ENCODE results near the gene UNC93A. TPM values are rescaled to one million over a fixed set of nuclear protein-coding genes. Genes with fewer than 3 reads are reported as not detected.

The UNC93A gene
- total and polyA plus RNA-seq, 2 donors (not counting 1 experiment from before 2014, with no cell fraction given), result not detected

GRCh38 chr6:167328086-167328485 is 37.0 kb downstream of the UNC93A start:
- ATAC-seq (ENCODE audit: low read depth), result no peak
- Histone ChIP-seq H3K9ac (ENCODE audit: low read length) (no peak overlapping the region), H3K9me3 (ENCODE audit: control extremely low read depth in 1 of 3, control insufficient read depth in 2 of 3, insufficient read depth in 1 of 3, low read length in 2 of 3) (no peaks in the 10 kb centered on the region), H3K79me2 (ENCODE audit: control insufficient read depth, insufficient read depth, low read length) (no peaks in the 10 kb centered on the region), H3K27ac (ENCODE audit: low read length in 2 of 2) (no peak overlapping the region), H3K27me3 (replicated peaks in 1 of 4; ENCODE audit: control extremely low read depth in 1 of 4, control insufficient read depth in 3 of 4, insufficient read depth in 4 of 4, low read length in 3 of 4) (peaks cover 0 to 4% (median 0%) of the 10 kb centered on the region in 4 experiments), H3K4me1 (ENCODE audit: control insufficient read depth in 2 of 2, insufficient read depth in 2 of 2, low read length in 2 of 2) (no peaks in the 10 kb centered on the region), H4K20me1 (ENCODE audit: control insufficient read depth, insufficient read depth, low read length, poor library complexity, severe bottlenecking) (no peaks in the 10 kb centered on the region), H3K4me2 (replicated peaks; ENCODE audit: low read depth, low read length, poor library complexity, severe bottlenecking) (no peak overlapping the region), H3K4me3 (ENCODE audit: control extremely low read depth in 1 of 5, extremely low read depth in 1 of 5, insufficient read depth in 1 of 5, low read depth in 2 of 5, low read length in 4 of 5) (no peak overlapping the region), H3K36me3 (replicated peaks in 1 of 2; ENCODE audit: control extremely low read depth in 1 of 2, control insufficient read depth in 1 of 2, extremely low read depth in 1 of 2, insufficient read depth in 2 of 2, low read length in 1 of 2) (no peaks in the 10 kb centered on the region), H2AFZ (ENCODE audit: insufficient read depth, low read depth, low read length, poor library complexity, severe bottlenecking) (no peak overlapping the region)
- WGBS (ENCODE audit: insufficient coverage), result 100% methylated on average over 1 of the region's 5 CpGs
- Mint-ChIP-seq H3K9me3 (ENCODE audit: insufficient read depth) (no peaks in the 10 kb centered on the region), H3K4me3 (no peak overlapping the region), H3K27me3 (peaks cover 23% of the 10 kb centered on the region), H3K27ac (no peak overlapping the region), H3K4me1 (peaks cover 2% of the 10 kb centered on the region)
- TF ChIP-seq, protein P1, sequence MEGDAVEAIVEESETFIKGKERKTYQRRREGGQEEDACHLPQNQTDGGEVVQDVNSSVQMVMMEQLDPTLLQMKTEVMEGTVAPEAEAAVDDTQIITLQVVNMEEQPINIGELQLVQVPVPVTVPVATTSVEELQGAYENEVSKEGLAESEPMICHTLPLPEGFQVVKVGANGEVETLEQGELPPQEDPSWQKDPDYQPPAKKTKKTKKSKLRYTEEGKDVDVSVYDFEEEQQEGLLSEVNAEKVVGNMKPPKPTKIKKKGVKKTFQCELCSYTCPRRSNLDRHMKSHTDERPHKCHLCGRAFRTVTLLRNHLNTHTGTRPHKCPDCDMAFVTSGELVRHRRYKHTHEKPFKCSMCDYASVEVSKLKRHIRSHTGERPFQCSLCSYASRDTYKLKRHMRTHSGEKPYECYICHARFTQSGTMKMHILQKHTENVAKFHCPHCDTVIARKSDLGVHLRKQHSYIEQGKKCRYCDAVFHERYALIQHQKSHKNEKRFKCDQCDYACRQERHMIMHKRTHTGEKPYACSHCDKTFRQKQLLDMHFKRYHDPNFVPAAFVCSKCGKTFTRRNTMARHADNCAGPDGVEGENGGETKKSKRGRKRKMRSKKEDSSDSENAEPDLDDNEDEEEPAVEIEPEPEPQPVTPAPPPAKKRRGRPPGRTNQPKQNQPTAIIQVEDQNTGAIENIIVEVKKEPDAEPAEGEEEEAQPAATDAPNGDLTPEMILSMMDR (IDR thresholded peaks at IDR 0.05), result no peak
- TF ChIP-seq EZH2 (IDR thresholded peaks at IDR 0.05; ENCODE audit: borderline replicate concordance, insufficient read depth, low read depth, low read length, poor library complexity, severe bottlenecking), result no peak
- CTCF ChIA-PET, result no interaction called here
- POLR2A ChIA-PET, result no interaction called here
- no peak for DNase-seq
- intact Hi-C loops (cut with micrococcal nuclease), result no loop called here

DNA sequence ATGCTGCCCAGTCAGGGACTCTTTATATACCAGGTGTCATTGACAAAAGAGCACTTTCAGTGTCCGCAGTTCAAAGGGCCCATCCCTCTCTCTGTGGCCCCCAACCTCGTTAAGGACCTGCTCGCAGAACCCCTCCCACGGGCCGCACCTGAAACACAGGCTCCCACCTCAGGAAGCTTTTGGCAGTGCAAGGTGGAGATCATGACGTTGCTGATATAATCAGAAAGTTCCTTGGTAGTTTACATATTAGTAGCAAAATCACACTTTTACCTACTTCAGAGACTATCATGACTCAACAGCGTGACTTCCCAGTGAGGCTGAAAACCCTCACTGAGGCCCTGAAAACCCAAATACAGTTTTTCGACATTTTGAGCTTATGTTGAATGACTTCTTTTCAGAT is 37.9 kb downstream of the UNC93A start:
- WGBS (ENCODE audit: insufficient coverage), result 100% methylated on average over 2 of the region's 8 CpGs
- POLR2A ChIA-PET, result no interaction called here
- peaks cover 18% of the 10 kb centered on the region for H3K27me3 Mint-ChIP-seq
- H3K4me3 ChIP-seq (ENCODE audit: control extremely low read depth in 1 of 5, extremely low read depth in 1 of 5, insufficient read depth in 1 of 5, low read depth in 2 of 5, low read length in 4 of 5), result no peak overlapping the region
- H3K27ac Mint-ChIP-seq, result no peak overlapping the region
- no peaks in the 10 kb centered on the region for H3K4me1 ChIP-seq (ENCODE audit: control insufficient read depth in 2 of 2, insufficient read depth in 2 of 2, low read length in 2 of 2)
- H3K79me2 ChIP-seq (ENCODE audit: control insufficient read depth, insufficient read depth, low read length), result no peaks in the 10 kb centered on the region
- no peaks in the 10 kb centered on the region for H3K9me3 Mint-ChIP-seq (ENCODE audit: insufficient read depth)
- H3K9me3 ChIP-seq (ENCODE audit: control extremely low read depth in 1 of 3, control insufficient read depth in 2 of 3, insufficient read depth in 1 of 3, low read length in 2 of 3), result no peaks in the 10 kb centered on the region
- H3K36me3 ChIP-seq (replicated peaks in 1 of 2; ENCODE audit: control extremely low read depth in 1 of 2, control insufficient read depth in 1 of 2, extremely low read depth in 1 of 2, insufficient read depth in 2 of 2, low read length in 1 of 2), result no peaks in the 10 kb centered on the region
- H3K27me3 ChIP-seq (replicated peaks in 1 of 4; ENCODE audit: control extremely low read depth in 1 of 4, control insufficient read depth in 3 of 4, insufficient read depth in 4 of 4, low read length in 3 of 4), result peaks cover 0 to 4% (median 0%) of the 10 kb centered on the region in 4 experiments
- no peak overlapping the region for H3K9ac ChIP-seq (ENCODE audit: low read length)
- ATAC-seq (ENCODE audit: low read depth) (no peak), DNase-seq (no peak)
- TF ChIP-seq, protein P1 (IDR thresholded peaks at IDR 0.05), result no peak
- no peak overlapping the region for H2AFZ ChIP-seq (ENCODE audit: insufficient read depth, low read depth, low read length, poor library complexity, severe bottlenecking)
- intact Hi-C loops (cut with micrococcal nuclease), result no loop called here
- CTCF ChIA-PET, result no interaction called here
- no peak overlapping the region for H3K4me3 Mint-ChIP-seq
- no peak overlapping the region for H3K4me2 ChIP-seq (replicated peaks; ENCODE audit: low read depth, low read length, poor library complexity, severe bottlenecking)
- no peak overlapping the region for H3K27ac ChIP-seq (ENCODE audit: low read length in 2 of 2)
- H4K20me1 ChIP-seq (ENCODE audit: control insufficient read depth, insufficient read depth, low read length, poor library complexity, severe bottlenecking), result no peaks in the 10 kb centered on the region
- H3K4me1 Mint-ChIP-seq, result peaks cover 2% of the 10 kb centered on the region

Data from B cell (primary cell).